Activated naive CD8-positive, alpha-beta T cell treated with anti-CD3 and anti-CD28 coated beads, Interleukin-2, amount 50 U/mL, for 16 hours (primary cell): ENCODE measurements around the gene ENAH.
"Not testable (repeated sequence)": the region's sequence is repeated elsewhere in the genome, so short reads cannot be mapped to it uniquely, and the experiment has no call there.

ENCODE experiments used
- DNase-seq: peaks from one replicate; pipeline ENCODE4 v3.0.0-alpha.2; 2020; ENCODE audit warnings: low read depth, low spot score

The ENAH gene

GRCh38 chr1:225650179-225650578 lies 2.7 kb downstream of the ENAH start:
- DNase-seq, result no peak

- DNase-seq, result no peak
Measured at GRCh38 chr1:225645194-225645895, 7.6 kb downstream of the ENAH start.

- DNase-seq, result no peak
Measured at GRCh38 chr1:225644666-225645065, 8.3 kb downstream of the ENAH start.

- no peak for DNase-seq
Measured at GRCh38 chr1:225642177-225642576, 10.7 kb downstream of the ENAH start.

- DNase-seq, result no peak
Measured at GRCh38 chr1:225638853-225639252, 14.1 kb downstream of the ENAH start.

- no peak for DNase-seq
Measured at GRCh38 chr1:225637651-225638199, 15.2 kb downstream of the ENAH start.

- DNase-seq, result not testable (repeated sequence)
Measured at GRCh38 chr1:225636992-225637391, 15.9 kb downstream of the ENAH start.

DNA sequence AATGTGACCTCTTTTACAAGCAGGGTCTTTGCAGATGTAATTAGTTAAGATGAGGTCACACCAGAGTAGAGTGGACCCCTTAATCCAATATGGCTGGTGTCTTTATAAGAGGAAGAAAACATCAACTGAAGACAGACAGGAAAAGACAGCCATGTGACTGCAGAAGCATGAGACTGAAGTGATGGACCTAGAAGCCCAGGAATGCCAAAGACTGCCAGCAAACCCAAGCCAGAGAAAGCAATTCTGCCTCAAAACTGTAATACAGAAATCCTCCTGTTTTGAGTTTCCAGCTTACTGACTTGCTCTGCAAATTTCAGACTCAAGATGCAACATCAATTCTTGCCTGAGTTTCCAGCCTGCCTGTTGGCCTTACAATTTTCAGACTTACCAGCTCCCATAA lies 17.3 kb downstream of the ENAH start:
- DNase-seq, result no peak

GRCh38 chr1:225632836-225633235 lies 20.1 kb downstream of the ENAH start:
- DNase-seq, result not testable (repeated sequence)

- no peak for DNase-seq
Measured at GRCh38 chr1:225631021-225631663, 21.8 kb downstream of the ENAH start.

DNA sequence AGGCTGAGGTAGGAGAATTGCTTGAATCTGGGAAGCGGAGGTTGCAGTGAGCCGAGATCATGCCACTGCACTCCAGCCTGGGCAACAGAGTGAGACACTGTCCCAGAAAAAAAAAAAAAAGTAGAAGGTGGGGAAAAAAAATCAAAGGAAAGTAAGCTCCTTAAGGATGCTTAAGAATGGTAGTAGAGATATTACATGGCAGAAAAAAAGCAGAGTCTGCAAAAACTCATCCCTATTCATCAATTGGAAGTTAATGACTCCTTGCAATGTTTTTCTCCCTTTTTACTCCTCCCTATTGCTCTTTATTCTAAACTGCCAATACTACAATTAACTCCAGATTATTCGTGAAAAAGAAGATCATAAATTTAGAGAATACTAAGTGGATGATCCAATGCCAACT lies 23.4 kb downstream of the ENAH start:
- DNase-seq, result no peak

- DNase-seq, result not testable (repeated sequence)
Measured at GRCh38 chr1:225628794-225629193, 24.1 kb downstream of the ENAH start.

DNA sequence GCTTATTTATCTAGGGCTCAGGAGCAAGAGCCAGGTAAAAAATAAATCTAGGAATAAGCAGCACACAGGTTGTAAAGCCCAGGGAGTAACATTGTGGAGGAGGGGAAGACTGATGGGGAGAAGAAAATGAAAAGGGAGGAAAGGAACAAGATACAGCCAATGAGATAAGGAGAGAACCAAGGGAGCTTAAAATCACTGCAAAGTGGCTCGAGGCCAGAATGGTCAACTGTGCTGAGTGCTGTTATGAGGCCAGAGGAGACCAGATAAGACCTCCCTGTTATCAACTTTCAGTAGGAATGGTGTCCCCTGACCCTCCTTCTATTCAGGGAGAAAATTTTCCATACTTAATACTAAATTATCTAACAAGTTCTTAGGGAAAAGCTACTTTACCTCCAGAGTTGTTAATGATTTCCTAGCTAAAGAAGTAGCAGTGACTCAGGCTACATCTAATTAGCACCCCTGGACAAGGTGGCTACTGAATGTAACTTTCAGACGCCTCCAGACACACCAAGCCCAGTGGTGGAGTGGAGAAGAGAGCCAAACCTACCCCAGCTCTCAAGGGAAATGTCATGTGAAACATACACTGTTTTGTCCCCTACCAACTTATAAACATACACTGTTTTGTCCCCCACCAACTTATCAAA lies 25.5 kb downstream of the ENAH start:
- DNase-seq, result no peak

DNA sequence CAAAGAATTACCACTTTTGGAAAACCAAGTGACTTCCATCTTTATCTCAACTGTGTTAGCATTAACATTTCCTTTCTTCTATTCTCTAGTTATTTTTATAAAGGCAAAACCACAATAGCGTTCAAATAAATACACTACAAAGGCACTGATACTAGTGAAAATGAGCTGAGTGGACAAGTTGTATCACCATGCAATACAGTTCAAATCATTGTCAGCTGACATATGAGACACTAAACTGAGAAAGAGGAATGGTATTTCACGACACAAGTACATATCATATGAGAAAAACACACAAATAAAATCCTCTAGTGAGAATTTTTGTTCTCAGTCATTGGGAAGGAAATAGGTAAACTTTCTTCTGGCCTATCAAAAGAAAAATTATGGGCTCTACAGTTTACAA lies 26.2 kb downstream of the ENAH start:
- no peak for DNase-seq

DNA sequence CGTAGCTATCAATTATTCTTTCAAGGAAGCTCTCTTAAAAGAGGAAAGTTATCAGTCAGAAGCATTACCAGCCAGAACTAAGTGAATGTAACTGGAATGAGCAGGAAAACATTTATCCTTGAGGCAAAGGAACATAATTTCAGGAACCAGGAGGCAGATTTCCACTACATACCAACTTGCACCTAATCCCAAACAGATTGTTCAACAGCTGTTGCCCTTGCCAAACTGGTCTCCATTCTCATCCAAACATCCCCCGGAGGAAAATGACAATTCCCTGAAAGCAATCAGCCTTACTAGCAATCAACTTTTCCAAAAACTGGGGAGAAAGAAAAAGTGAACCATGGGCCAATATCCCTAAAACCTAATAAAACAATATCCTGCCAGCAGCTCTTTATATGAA lies 35.0 kb downstream of the ENAH start:
- no peak for DNase-seq

- DNase-seq, result no peak
Measured at GRCh38 chr1:225617479-225617878, 35.4 kb downstream of the ENAH start.

- not testable (repeated sequence) for DNase-seq
Measured at GRCh38 chr1:225615403-225615790, 37.5 kb downstream of the ENAH start.

GRCh38 chr1:225613006-225613405 lies 39.9 kb downstream of the ENAH start:
- no peak for DNase-seq

DNA sequence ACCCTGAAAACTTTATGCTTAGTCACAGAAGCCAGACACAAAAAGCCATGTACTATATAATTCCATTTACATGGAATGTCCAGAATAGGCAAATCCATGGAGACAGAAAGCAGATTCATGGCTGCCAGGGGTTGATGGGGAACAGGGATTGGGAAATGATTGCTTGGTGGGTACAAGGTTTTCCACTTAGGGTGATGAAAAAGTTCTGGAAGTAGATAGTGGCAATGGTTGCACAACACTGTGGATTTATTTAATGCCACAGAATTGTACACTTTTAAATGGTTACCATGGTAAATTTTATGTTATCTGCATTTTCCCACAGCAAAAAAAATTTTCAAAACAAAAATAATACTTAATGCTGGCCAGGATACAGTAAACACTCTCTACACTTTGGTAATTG lies 40.6 kb downstream of the ENAH start:
- no peak for DNase-seq

DNA sequence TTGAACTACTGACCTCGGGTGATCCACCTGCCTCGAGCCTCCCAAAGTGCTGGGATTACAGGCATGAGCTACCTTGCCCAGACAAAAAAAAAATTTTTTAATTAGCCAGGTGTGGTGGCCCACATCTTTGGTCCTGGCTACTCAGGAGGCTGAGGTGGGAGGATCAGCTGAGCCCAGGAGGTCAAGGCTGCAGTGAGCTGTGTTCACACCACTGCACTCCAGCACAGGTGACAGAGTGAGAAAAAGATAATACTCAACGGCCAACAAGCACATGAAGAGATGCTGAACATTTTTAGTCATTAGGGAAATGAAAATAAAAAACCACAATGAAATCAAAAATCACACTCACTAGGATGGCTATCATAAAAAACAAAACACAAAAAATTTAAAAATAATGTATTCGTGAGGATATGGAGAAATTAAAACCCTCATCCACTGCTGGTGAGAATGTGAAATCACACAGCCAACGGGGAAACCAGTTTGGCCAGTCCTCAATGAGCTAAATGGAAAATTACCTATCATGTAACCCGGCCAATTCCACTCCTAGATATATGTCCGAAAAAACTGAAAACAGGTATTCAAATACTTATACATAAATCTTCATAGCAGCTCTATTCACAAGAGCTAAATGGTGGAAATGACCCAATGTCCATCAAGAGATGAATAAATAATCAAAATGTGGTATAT lies 41.2 kb downstream of the ENAH start:
- DNase-seq, result no peak

GRCh38 chr1:225610539-225610938 lies 42.4 kb downstream of the ENAH start:
- DNase-seq, result no peak
